ENCODE data around the gene BCAR3.

BCAR3 gene

GRCh38 chr1:93690921-93691789 lies 9.5 kb upstream of the BCAR3 start:
- H3K4me3 ChIP-seq (ENCODE audit: low read depth, low read length), result no peak overlapping the region
- 0 out of 2 replicates have a peak, but pooled peaks cover 4% of the 10 kb centered on the region for H3K4me1 ChIP-seq (ENCODE audit: control insufficient read depth, insufficient read depth, low read length)

GRCh38 chr1:93690341-93690740 lies 8.7 kb upstream of the BCAR3 start:
- 0 out of 2 replicates have a peak, but pooled peaks cover 4% of the 10 kb centered on the region for H3K4me1 ChIP-seq (ENCODE audit: control insufficient read depth, insufficient read depth, low read length)
- ChIA-PET CTCF (interaction anchor here (0.9 to 1.0 kb wide), 2 partner anchors 15 to 61 kb away, joined by 3 read pairs; no protein-coding TSS in a partner anchor), POLR2A (no interaction called here)
- no peak for TF ChIP-seq MEIS1 (CRISPR knock-in tag; IDR thresholded peaks at IDR 0.05; ENCODE audit: borderline replicate concordance)
- TF ChIP-seq HIC1 (tag by site-specific recombination; IDR thresholded peaks at IDR 0.05), result no peak
- TF ChIP-seq KLF7 (tag by site-specific recombination; IDR thresholded peaks at IDR 0.05; ENCODE audit: borderline replicate concordance), result no peak
- no peak for TF ChIP-seq PRDM2 (tag by site-specific recombination; IDR thresholded peaks at IDR 0.05; ENCODE audit: borderline replicate concordance)
- no peak for TF ChIP-seq ZNF416 (tag by site-specific recombination; IDR thresholded peaks at IDR 0.05)
- no peak for TF ChIP-seq EGR2 (tag by site-specific recombination; IDR thresholded peaks at IDR 0.05; ENCODE audit: low read depth)
- TF ChIP-seq ZNF366 (tag by site-specific recombination; conservative IDR thresholded peaks at IDR 0.05), result no peak
- no peak for TF ChIP-seq ZNF645 (tag by site-specific recombination; IDR thresholded peaks at IDR 0.05)
- TF ChIP-seq ZNF266 (tag by site-specific recombination; IDR thresholded peaks at IDR 0.05; ENCODE audit: low read depth), result no peak
- no peaks in the 10 kb centered on the region for H3K9me3 ChIP-seq (ENCODE audit: control insufficient read depth, insufficient read depth, low read depth, low read length)
- H3K36me3 ChIP-seq (ENCODE audit: control insufficient read depth in 2 of 2, insufficient read depth in 1 of 2, low read length in 2 of 2), result no peaks in the 10 kb centered on the region
- no peak overlapping the region for H3K4me3 ChIP-seq (ENCODE audit: low read depth, low read length)
- no peak overlapping the region for H3K27ac ChIP-seq (ENCODE audit: extremely low read depth, low read depth, low read length)

More at GRCh38 chr1:93690921-93691789, 9.5 kb upstream of the BCAR3 start:
- ChIA-PET POLR2A (no interaction called here), CTCF (interaction anchor here (0.7 to 1.0 kb wide), 2 partner anchors 22 to 62 kb away, joined by 3 to 4 read pairs; no protein-coding TSS in a partner anchor)
- H3K36me3 ChIP-seq (ENCODE audit: control insufficient read depth in 2 of 2, insufficient read depth in 1 of 2, low read length in 2 of 2), result no peaks in the 10 kb centered on the region
- TF ChIP-seq GLIS1 (tag by site-specific recombination; IDR thresholded peaks at IDR 0.05), result peak; percentile 39
- peak; percentile 90 for TF ChIP-seq ZIC2 (tag by site-specific recombination; IDR thresholded peaks at IDR 0.05)
- peak; percentile 26; the same call in 1 of the 2 replicates for TF ChIP-seq EGR2 (tag by site-specific recombination; IDR thresholded peaks at IDR 0.05; ENCODE audit: low read depth)
- TF ChIP-seq IKZF3 (tag by site-specific recombination; IDR thresholded peaks at IDR 0.05), result 0 out of 2 replicates have a peak, but pooled peaks have one; percentile 20
- TF ChIP-seq ZNF121 (tag by site-specific recombination; IDR thresholded peaks at IDR 0.05), result no peak
- TF ChIP-seq KLF9 (tag by site-specific recombination; IDR thresholded peaks at IDR 0.05; ENCODE audit: low read depth), result peak; percentile 12; the same call in 1 of the 2 replicates
- peak; percentile 49 for TF ChIP-seq ZFHX2 (tag by site-specific recombination; conservative IDR thresholded peaks at IDR 0.05)
- TF ChIP-seq ZNF335 (tag by site-specific recombination; conservative IDR thresholded peaks at IDR 0.05), result peak; percentile 82
- TF ChIP-seq ZNF544 (tag by site-specific recombination; IDR thresholded peaks at IDR 0.05), result no peak
- no peak overlapping the region for H3K27ac ChIP-seq (ENCODE audit: extremely low read depth, low read depth, low read length)
- no peaks in the 10 kb centered on the region for H3K9me3 ChIP-seq (ENCODE audit: control insufficient read depth, insufficient read depth, low read depth, low read length)
